HepG2 (cell line): Measurements from ENCODE around the gene USP24. TPM values are rescaled to one million over a fixed set of nuclear protein-coding genes. Genes with fewer than 3 reads are reported as not detected.

Experiments
- ATAC-seq: fragments of 200-7000 bp; cut with Tn5 transposase; 3 replicates; pipeline ENCODE4 v1.9.1; 2020; ENCODE audit warnings: mild to moderate bottlenecking, moderate library complexity
- BruUV-seq: library from RNA; stranded (reverse); fragments of 400-500 nt; replicated peaks from 2 replicates; lab custom pipeline; 2021; lab: Mats Ljungman, UMichigan
- CTCF ChIA-PET: fragments of 300-600 bp; formaldehyde crosslinking; extraction: SDS; loops from one replicate; lab custom pipeline; 2021; ENCODE audit warnings: low total read pairs, inconsistent platforms, low intra/inter-chr PET ratio; lab: Yijun Ruan, JAX
- POLR2A ChIA-PET: fragments of 350-600 bp; sonication (Branson Sonifier 250); formaldehyde crosslinking; loops from one replicate; lab custom pipeline; 2020; ENCODE audit warnings: antibody characterized with exemption, inconsistent platforms; lab: Yijun Ruan, JAX
- DNase-seq: peaks from one replicate; pipeline ENCODE4 v3.0.0-alpha.2; 2015; ENCODE audit warnings: low spot score
- FAIRE-seq: peaks from 3 replicates; lab custom pipeline; 2011; peaks lifted over from hg19 to GRCh38; lab: Jason Lieb, UNC
- H2AFZ ChIP-seq: one replicate; pipeline ENCODE4 v1.6.1; 2011; ENCODE audit warnings: low read length, inconsistent platforms
- H3K27ac ChIP-seq: fragments of 300-600 bp; 3 replicates; pipeline ENCODE4 v1.8.0; 2011; ENCODE audit warnings: mixed run types, mild to moderate bottlenecking, mixed read lengths, low read length, inconsistent platforms; ENCODE audit not compliant: insufficient read depth; ENCODE audit errors: extremely low read length
- H3K27me3 ChIP-seq, 2 experiments: fragments of 200-600 bp in 1 of 2; 2 replicates in 1 of 2; 3 replicates in 1 of 2; pipeline versions ENCODE4 v1.6.0 to v1.8.0; 2011; ENCODE audit warnings: low read length in 2 of 2, mild to moderate bottlenecking in 2 of 2, moderate library complexity in 2 of 2, inconsistent platforms in 1 of 2; ENCODE audit not compliant: insufficient read depth in 2 of 2, control insufficient read depth in 1 of 2
- H3K36me3 ChIP-seq, 2 experiments: fragments of 200-600 bp in 1 of 2; replicated peaks in 1 of 2; 2 replicates in 1 of 2; 3 replicates in 1 of 2; pipeline versions ENCODE4 v1.5.1 to v1.8.0; 2011; ENCODE audit warnings: low read length in 2 of 2, inconsistent platforms in 1 of 2; ENCODE audit not compliant: insufficient read depth in 2 of 2, control insufficient read depth in 1 of 2
- H3K4me1 ChIP-seq: 2 replicates; pipeline ENCODE4 v1.5.1; 2012; ENCODE audit warnings: low read length, inconsistent platforms; ENCODE audit not compliant: insufficient read depth
- H3K4me2 ChIP-seq: 2 replicates; pipeline ENCODE4 v1.6.0; 2011; ENCODE audit warnings: low read depth, low read length, inconsistent platforms
- H3K4me3 ChIP-seq, 3 experiments: fragments of 200-600 bp in 1 of 3; sonication (generic), shearing (Covaris generic) in 1 of 3; replicated peaks in 1 of 3; 2 replicates each; pipeline ENCODE4 v1.5.1; 2011 to 2016; ENCODE audit warnings: low read length in 3 of 3, inconsistent platforms in 2 of 3, low read depth in 2 of 3, mild to moderate bottlenecking in 2 of 3, control low read depth in 1 of 3, mixed read lengths in 1 of 3; ENCODE audit not compliant: insufficient read depth in 1 of 3
- H3K79me2 ChIP-seq: one replicate; pipeline ENCODE4 v1.6.1; 2011; ENCODE audit warnings: low read length, inconsistent platforms; ENCODE audit not compliant: insufficient read depth
- H3K9ac ChIP-seq: 2 replicates; pipeline ENCODE4 v1.6.0; 2011; ENCODE audit warnings: mild to moderate bottlenecking, low read depth, low read length, inconsistent platforms; ENCODE audit not compliant: insufficient read depth
- H3K9me3 ChIP-seq: 2 replicates; pipeline ENCODE4 v1.5.1; 2012; ENCODE audit warnings: mild to moderate bottlenecking, low read length
- H4K20me1 ChIP-seq: 2 replicates; pipeline ENCODE4 v1.6.0; 2011; ENCODE audit warnings: inconsistent platforms, mild to moderate bottlenecking, low read length, moderate library complexity; ENCODE audit not compliant: insufficient read depth
- CSRNP2 ChIP-seq: sonication (generic); formaldehyde crosslinking; conservative IDR thresholded peaks from 2 replicates; pipeline ENCODE4 v1.8.0; 2022; ENCODE audit warnings: low read depth, missing genetic modification reagents
- FOXC1 ChIP-seq: sonication (generic); formaldehyde crosslinking; IDR thresholded peaks from 2 replicates; pipeline ENCODE4 v1.8.0; 2022; ENCODE audit warnings: mild to moderate bottlenecking, missing genetic modification reagents, borderline replicate concordance
- HMG20A ChIP-seq: IDR thresholded peaks from 2 replicates; pipeline ENCODE4 v1.6.1; 2016; ENCODE audit warnings: borderline replicate concordance
- MZF1 ChIP-seq: sonication (generic); formaldehyde crosslinking; IDR thresholded peaks from 2 replicates; pipeline ENCODE4 v1.8.1; 2023; ENCODE audit warnings: mild to moderate bottlenecking, missing genetic modification reagents, borderline replicate concordance
- SRSF1 ChIP-seq: fragments of 200-400 bp; formaldehyde crosslinking; optimal IDR thresholded peaks from 2 replicates; pipeline ENCODE3; 2017; ENCODE audit warnings: mild to moderate bottlenecking, low read depth, low read length, moderate library complexity
- TAF15 ChIP-seq: fragments of 200-400 bp; formaldehyde crosslinking; IDR thresholded peaks from one replicate; pipeline ENCODE4 v1.6.1; 2018; ENCODE audit warnings: mild to moderate bottlenecking, low read depth, low read length; ENCODE audit not compliant: poor library complexity, severe bottlenecking
- TSC22D2 ChIP-seq: sonication (generic); formaldehyde crosslinking; IDR thresholded peaks from 2 replicates; pipeline ENCODE4 v1.5.1; 2020; ENCODE audit warnings: missing genetic modification reagents, mild to moderate bottlenecking, borderline replicate concordance
- ZFP82 ChIP-seq: sonication (generic); formaldehyde crosslinking; IDR thresholded peaks from 2 replicates; pipeline ENCODE4 v1.5.1; 2020; ENCODE audit warnings: mild to moderate bottlenecking, missing genetic modification reagents, borderline replicate concordance
- ZNF687 ChIP-seq: sonication (generic); formaldehyde crosslinking; IDR thresholded peaks from 2 replicates; pipeline ENCODE4 v1.5.1; 2020; ENCODE audit warnings: mild to moderate bottlenecking, missing genetic modification reagents, moderate library complexity
- ZNF747 ChIP-seq: sonication (generic); formaldehyde crosslinking; IDR thresholded peaks from 2 replicates; pipeline ENCODE4 v1.8.1; 2023; ENCODE audit warnings: missing genetic modification reagents, mild to moderate bottlenecking, borderline replicate concordance
- WGBS: methylation state at CpG from one replicate; pipeline ENCODE4 v1.1.6; 2017; ENCODE audit warnings: low lambda C conversion rate; 5-methylcytosine and 5-hydroxymethylcytosine counted together
- in situ Hi-C: cut with HindIII; loops from 2 replicates; pipeline ENCODE4 v1.10.0; 2017; ENCODE audit warnings: low pct_unique_long_range_greater_than_20kb; ENCODE audit not compliant: extremely low pct_ligation_motif_present
- intact Hi-C: fragments of 100-400 bp; cut with micrococcal nuclease; formaldehyde crosslinking; loops from one replicate; pipeline ENCODE4 v1.10.0; 2022; ENCODE audit not compliant: unreplicated experiment
- polyA plus RNA-seq, 8 experiments: library from polyadenylated mRNA; depleted of rRNA in 3 of 8; stranded (reverse) in 7 of 8; unstranded in 1 of 8; fragments of >200 nt; fragmentation: Illumina TruSeq in 4 of 8; extraction: Trizol in 4 of 8; gene quantifications; 2 replicates each; pipeline versions ENCODE4 v1.2.1 to v1.2.3, GENCODE V29; 2011 to 2016; ENCODE audit warnings: low read depth in 4 of 8, missing spikeins in 1 of 8, mixed read lengths in 1 of 8; ENCODE audit not compliant: insufficient read depth in 1 of 8
- total RNA-seq, 5 experiments: library from RNA; depleted of rRNA; stranded (reverse); fragments of >200 nt; fragmentation: Illumina TruSeq; extraction: Trizol; gene quantifications; 2 replicates each; pipeline ENCODE4 v1.2.3, GENCODE V29; 2016; ENCODE audit warnings: low read depth in 1 of 5
- TF ChIP-seq, protein P1 (sequence below): sonication (generic); formaldehyde crosslinking; IDR thresholded peaks from 2 replicates; pipeline ENCODE4 v1.5.1; 2020; ENCODE audit warnings: missing genetic modification reagents, mild to moderate bottlenecking, borderline replicate concordance
- TF ChIP-seq, protein P2 (sequence below): sonication (generic); formaldehyde crosslinking; IDR thresholded peaks from 2 replicates; pipeline ENCODE4 v1.4.0; 2020; ENCODE audit warnings: missing genetic modification reagents
- TF ChIP-seq, protein P3 (sequence below): sonication (generic); formaldehyde crosslinking; IDR thresholded peaks from 2 replicates; pipeline ENCODE4 v1.4.0; 2020; ENCODE audit warnings: missing genetic modification reagents

USP24 gene
- total and polyA plus RNA-seq, 2 of the 13 experiments (the other 11 are each of a cell fraction or from before 2014, with no cell fraction given), result 18.8 to 47.6 TPM

- H3K79me2 ChIP-seq, result peaks cover 78% of the 10 kb centered on the region
- H3K4me3 ChIP-seq, result no peak overlapping the region
- peaks cover 29% of the 10 kb centered on the region for H3K4me1 ChIP-seq
- FAIRE-seq (no peak), DNase-seq (no peak), ATAC-seq (no peak)
- 93% methylated on average over 2 of the region's 2 CpGs for WGBS
- H3K36me3 ChIP-seq, result peaks cover 2 to 9% of the 10 kb centered on the region in 2 experiments; a peak in 2 of 5 replicates
- H3K9me3 ChIP-seq, result no peaks in the 10 kb centered on the region
- intact Hi-C loops, result no loop called here
- H3K4me2 ChIP-seq, result no peak overlapping the region
- in situ Hi-C loops, result no loop called here
- H3K9ac ChIP-seq, result no peak overlapping the region
- no peaks in the 10 kb centered on the region for H3K27me3 ChIP-seq
- ChIA-PET POLR2A (no interaction called here), CTCF (no interaction called here)
- H2AFZ ChIP-seq, result no peak overlapping the region
- H3K27ac ChIP-seq, result no peak overlapping the region
- peaks cover 9% of the 10 kb centered on the region for H4K20me1 ChIP-seq
- no TSS peak for BruUV-seq
- TF ChIP-seq, protein P1, sequence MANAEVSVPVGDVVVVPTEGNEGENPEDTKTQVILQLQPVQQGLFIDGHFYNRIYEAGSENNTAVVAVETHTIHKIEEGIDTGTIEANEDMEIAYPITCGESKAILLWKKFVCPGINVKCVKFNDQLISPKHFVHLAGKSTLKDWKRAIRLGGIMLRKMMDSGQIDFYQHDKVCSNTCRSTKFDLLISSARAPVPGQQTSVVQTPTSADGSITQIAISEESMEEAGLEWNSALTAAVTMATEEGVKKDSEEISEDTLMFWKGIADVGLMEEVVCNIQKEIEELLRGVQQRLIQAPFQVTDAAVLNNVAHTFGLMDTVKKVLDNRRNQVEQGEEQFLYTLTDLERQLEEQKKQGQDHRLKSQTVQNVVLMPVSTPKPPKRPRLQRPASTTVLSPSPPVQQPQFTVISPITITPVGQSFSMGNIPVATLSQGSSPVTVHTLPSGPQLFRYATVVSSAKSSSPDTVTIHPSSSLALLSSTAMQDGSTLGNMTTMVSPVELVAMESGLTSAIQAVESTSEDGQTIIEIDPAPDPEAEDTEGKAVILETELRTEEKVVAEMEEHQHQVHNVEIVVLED (CRISPR knock-in tag), result no peak
- TF ChIP-seq, protein P2, sequence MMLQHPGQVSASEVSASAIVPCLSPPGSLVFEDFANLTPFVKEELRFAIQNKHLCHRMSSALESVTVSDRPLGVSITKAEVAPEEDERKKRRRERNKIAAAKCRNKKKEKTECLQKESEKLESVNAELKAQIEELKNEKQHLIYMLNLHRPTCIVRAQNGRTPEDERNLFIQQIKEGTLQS (CRISPR knock-in tag), result no peak
- no peak for TF ChIP-seq SRSF1
- no peak for TF ChIP-seq FOXC1 (CRISPR knock-in tag)
- no peak for TF ChIP-seq MZF1
- TF ChIP-seq, protein P3, sequence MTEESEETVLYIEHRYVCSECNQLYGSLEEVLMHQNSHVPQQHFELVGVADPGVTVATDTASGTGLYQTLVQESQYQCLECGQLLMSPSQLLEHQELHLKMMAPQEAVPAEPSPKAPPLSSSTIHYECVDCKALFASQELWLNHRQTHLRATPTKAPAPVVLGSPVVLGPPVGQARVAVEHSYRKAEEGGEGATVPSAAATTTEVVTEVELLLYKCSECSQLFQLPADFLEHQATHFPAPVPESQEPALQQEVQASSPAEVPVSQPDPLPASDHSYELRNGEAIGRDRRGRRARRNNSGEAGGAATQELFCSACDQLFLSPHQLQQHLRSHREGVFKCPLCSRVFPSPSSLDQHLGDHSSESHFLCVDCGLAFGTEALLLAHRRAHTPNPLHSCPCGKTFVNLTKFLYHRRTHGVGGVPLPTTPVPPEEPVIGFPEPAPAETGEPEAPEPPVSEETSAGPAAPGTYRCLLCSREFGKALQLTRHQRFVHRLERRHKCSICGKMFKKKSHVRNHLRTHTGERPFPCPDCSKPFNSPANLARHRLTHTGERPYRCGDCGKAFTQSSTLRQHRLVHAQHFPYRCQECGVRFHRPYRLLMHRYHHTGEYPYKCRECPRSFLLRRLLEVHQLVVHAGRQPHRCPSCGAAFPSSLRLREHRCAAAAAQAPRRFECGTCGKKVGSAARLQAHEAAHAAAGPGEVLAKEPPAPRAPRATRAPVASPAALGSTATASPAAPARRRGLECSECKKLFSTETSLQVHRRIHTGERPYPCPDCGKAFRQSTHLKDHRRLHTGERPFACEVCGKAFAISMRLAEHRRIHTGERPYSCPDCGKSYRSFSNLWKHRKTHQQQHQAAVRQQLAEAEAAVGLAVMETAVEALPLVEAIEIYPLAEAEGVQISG (CRISPR knock-in tag), result no peak
- TF ChIP-seq ZFP82 (CRISPR knock-in tag), result no peak
- no peak for TF ChIP-seq ZNF747
- TF ChIP-seq CSRNP2 (CRISPR knock-in tag), result no peak
- TF ChIP-seq HMG20A (CRISPR knock-in tag), result no peak
- no peak for TF ChIP-seq TAF15
- TF ChIP-seq TSC22D2, result no peak
- TF ChIP-seq ZNF687, result no peak
Measured at GRCh38 chr1:55200667-55201066, 14.5 kb downstream of the USP24 start.
